Sigmoid colon (tissue), 4 donors: ENCODE measurements around the gene CENPP.

ENCODE experiments used
- CTCF ChIP-seq, 4 experiments: fragments of 450-650 bp in 3 of 4; fragments of 200-600 bp in 1 of 4; IDR thresholded peaks; one replicate each; pipeline ENCODE4 v1.5.1; 2016 to 2019; ENCODE audit warnings: antibody characterized with exemption in 4 of 4, mild to moderate bottlenecking in 3 of 4, moderate library complexity in 2 of 4
- EP300 ChIP-seq, 4 donors: sonication (generic); formaldehyde crosslinking; IDR thresholded peaks; one replicate each; pipeline ENCODE4 v1.6.1; 2017; ENCODE audit warnings: antibody characterized with exemption in 4 of 4
- POLR2A ChIP-seq, 2 donors: fragments of 450-650 bp; IDR thresholded peaks; one replicate each; pipeline ENCODE4 v1.6.1; 2016; ENCODE audit warnings: antibody characterized with exemption in 2 of 2, mild to moderate bottlenecking in 2 of 2, moderate library complexity in 2 of 2
- POLR2AphosphoS5 ChIP-seq, 4 donors: sonication (generic); formaldehyde crosslinking; IDR thresholded peaks; one replicate each; pipeline ENCODE4 v1.6.1; 2017; ENCODE audit warnings: antibody characterized with exemption in 4 of 4

- TF ChIP-seq CTCF (IDR thresholded peaks at IDR 0.05) (no peak), EP300 (IDR thresholded peaks at IDR 0.05) (no peak), POLR2AphosphoS5 (IDR thresholded peaks at IDR 0.05) (no peak), POLR2A (IDR thresholded peaks at IDR 0.05) (no peak)
These were observed 104.1 kb downstream of the CENPP start for GRCh38 chr9:92429836-92430235.
